K562 (cell line): ENCODE data around the gene ERVH48-1. TPM values are rescaled to one million over a fixed set of nuclear protein-coding genes. Genes with fewer than 3 reads are reported as not detected.
A peak's percentile ranks its signal among the peaks of the same experiment; 100 is the strongest.

Experiments
- ARHGAP35 ChIP-seq: fragments of 450-650 bp; IDR thresholded peaks from 2 replicates; pipeline ENCODE4 v1.6.1; 2018; ENCODE audit not compliant: partially characterized antibody
- ARID2 ChIP-seq: fragments of 450-650 bp; IDR thresholded peaks from 2 replicates; pipeline ENCODE4 v1.6.1; 2017; ENCODE audit warnings: antibody characterized with exemption, mild to moderate bottlenecking
- BRD9 ChIP-seq: fragments of 450-650 bp; IDR thresholded peaks from 2 replicates; pipeline ENCODE4 v1.6.1; 2018; ENCODE audit warnings: low read depth; ENCODE audit not compliant: partially characterized antibody
- CEBPB ChIP-seq: fragments of 450-650 bp; IDR thresholded peaks from 2 replicates; pipeline ENCODE4 v1.6.1; 2016; ENCODE audit warnings: missing genetic modification characterization, missing compliant biosample characterization
- DACH1 ChIP-seq: fragments of 450-650 bp; IDR thresholded peaks from 2 replicates; pipeline ENCODE4 v1.6.1; 2018; ENCODE audit not compliant: partially characterized antibody
- GATAD2A ChIP-seq: fragments of 450-650 bp; IDR thresholded peaks from 2 replicates; pipeline ENCODE4 v1.6.1; 2017
- JUND ChIP-seq, 2 experiments: IDR thresholded peaks; 2 replicates in 1 of 2; 3 replicates in 1 of 2; pipeline ENCODE4 v1.6.1; 2011; ENCODE audit warnings: borderline replicate concordance in 2 of 2, low read depth in 2 of 2, low read length in 2 of 2, improper control_type of control experiment in 1 of 2, missing biosample characterization in 1 of 2, missing genetic modification characterization in 1 of 2, missing genetic modification reagents in 1 of 2
- NR2C2 ChIP-seq, 2 experiments: fragments of 200-800 bp in 1 of 2; sonication (Bioruptor generic) in 1 of 2; sonication (generic) in 1 of 2; formaldehyde crosslinking in 1 of 2; IDR thresholded peaks; 2 replicates each; pipeline versions ENCODE4 v1.6.1 to v1.8.0; 2016 to 2022; ENCODE audit warnings: mild to moderate bottlenecking in 1 of 2, missing compliant biosample characterization in 1 of 2, missing genetic modification characterization in 1 of 2, missing genetic modification reagents in 1 of 2
- POLR3A ChIP-seq: IDR thresholded peaks from 2 replicates; pipeline ENCODE4 v1.6.1; 2011; ENCODE audit warnings: borderline replicate concordance, mild to moderate bottlenecking, moderate library complexity; ENCODE audit not compliant: insufficient read length, insufficient read depth; ENCODE audit errors: extremely low read depth
- SP1 ChIP-seq: sonication (generic); formaldehyde crosslinking; IDR thresholded peaks from 2 replicates; pipeline ENCODE4 v1.8.1; 2022; ENCODE audit warnings: mild to moderate bottlenecking, missing genetic modification reagents
- SRSF7 ChIP-seq: fragments of 200-400 bp; formaldehyde crosslinking; optimal IDR thresholded peaks from 2 replicates; pipeline ENCODE3; 2017; ENCODE audit warnings: mild to moderate bottlenecking, low read depth, low read length
- ZC3H8 ChIP-seq: fragments of 450-650 bp; IDR thresholded peaks from 2 replicates; pipeline ENCODE4 v1.6.1; 2017
- ZFX ChIP-seq: sonication (generic); formaldehyde crosslinking; IDR thresholded peaks from 2 replicates; pipeline ENCODE4 v1.8.0; 2022; ENCODE audit warnings: mild to moderate bottlenecking, missing genetic modification reagents, moderate library complexity
- ZNF24 ChIP-seq: fragments of 450-650 bp; IDR thresholded peaks from 2 replicates; pipeline ENCODE4 v1.6.1; 2016
- ZNF444 ChIP-seq: fragments of 250-450 bp; sonication (Bioruptor Pico); IDR thresholded peaks from 2 replicates; pipeline ENCODE4 v1.4.0; 2020; ENCODE audit warnings: mild to moderate bottlenecking, moderate library complexity
- ZZZ3 ChIP-seq: fragments of 450-650 bp; IDR thresholded peaks from 2 replicates; pipeline ENCODE4 v1.6.1; 2016; ENCODE audit warnings: antibody characterized with exemption, mild to moderate bottlenecking, moderate library complexity
- polyA plus RNA-seq, 8 experiments: library from polyadenylated mRNA; depleted of rRNA in 4 of 8; stranded (reverse) in 5 of 8; unstranded in 3 of 8; fragments of >200 nt; fragmentation: Nextera tagmentation in 2 of 8; fragmentation: Illumina TruSeq in 1 of 8; extraction: Ambion mirVana in 2 of 8; extraction: Trizol in 1 of 8; gene quantifications; 2 replicates each; pipeline versions ENCODE4 v1.2.1 to v1.2.3, GENCODE V29; 2011 to 2014; ENCODE audit warnings: inconsistent platforms in 1 of 8, missing spikeins in 1 of 8
- total RNA-seq, 7 experiments: library from RNA; depleted of rRNA in 6 of 7; stranded (reverse); fragments of >200 nt in 6 of 7; fragmentation: Illumina TruSeq in 2 of 7; extraction: Trizol in 2 of 7; gene quantifications; 2 replicates each; pipeline versions ENCODE4 v1.2.1 to v1.2.3, GENCODE V29; 2011 to 2021; ENCODE audit warnings: low replicate concordance in 1 of 7
- TF ChIP-seq, protein P1 (sequence below): fragments of 250-450 bp; sonication (Bioruptor Pico); IDR thresholded peaks from 2 replicates; pipeline ENCODE4 v1.5.0; 2020; ENCODE audit warnings: mild to moderate bottlenecking, borderline replicate concordance
- TF ChIP-seq, protein P2 (sequence below): fragments of 450-650 bp; IDR thresholded peaks from 2 replicates; pipeline ENCODE4 v1.7.1; 2018; ENCODE audit warnings: mild to moderate bottlenecking, low read depth; ENCODE audit not compliant: partially characterized antibody
- TF ChIP-seq, protein P3 (sequence below): fragments of 450-650 bp; formaldehyde crosslinking; IDR thresholded peaks from 2 replicates; pipeline ENCODE4 v1.4.0; 2022; ENCODE audit warnings: missing genetic modification characterization
- TF ChIP-seq, protein P4 (sequence below): fragments of 450-650 bp; formaldehyde crosslinking; IDR thresholded peaks from 2 replicates; pipeline ENCODE4 v1.4.0; 2022; ENCODE audit warnings: missing genetic modification characterization

The ERVH48-1 gene
- total and polyA plus RNA-seq, 9 of the 15 experiments (the other 6 are each of a cell fraction or from before 2014, with no cell fraction given): 0.08 to 0.49 (median 0.16) TPM; not detected in 3

DNA sequence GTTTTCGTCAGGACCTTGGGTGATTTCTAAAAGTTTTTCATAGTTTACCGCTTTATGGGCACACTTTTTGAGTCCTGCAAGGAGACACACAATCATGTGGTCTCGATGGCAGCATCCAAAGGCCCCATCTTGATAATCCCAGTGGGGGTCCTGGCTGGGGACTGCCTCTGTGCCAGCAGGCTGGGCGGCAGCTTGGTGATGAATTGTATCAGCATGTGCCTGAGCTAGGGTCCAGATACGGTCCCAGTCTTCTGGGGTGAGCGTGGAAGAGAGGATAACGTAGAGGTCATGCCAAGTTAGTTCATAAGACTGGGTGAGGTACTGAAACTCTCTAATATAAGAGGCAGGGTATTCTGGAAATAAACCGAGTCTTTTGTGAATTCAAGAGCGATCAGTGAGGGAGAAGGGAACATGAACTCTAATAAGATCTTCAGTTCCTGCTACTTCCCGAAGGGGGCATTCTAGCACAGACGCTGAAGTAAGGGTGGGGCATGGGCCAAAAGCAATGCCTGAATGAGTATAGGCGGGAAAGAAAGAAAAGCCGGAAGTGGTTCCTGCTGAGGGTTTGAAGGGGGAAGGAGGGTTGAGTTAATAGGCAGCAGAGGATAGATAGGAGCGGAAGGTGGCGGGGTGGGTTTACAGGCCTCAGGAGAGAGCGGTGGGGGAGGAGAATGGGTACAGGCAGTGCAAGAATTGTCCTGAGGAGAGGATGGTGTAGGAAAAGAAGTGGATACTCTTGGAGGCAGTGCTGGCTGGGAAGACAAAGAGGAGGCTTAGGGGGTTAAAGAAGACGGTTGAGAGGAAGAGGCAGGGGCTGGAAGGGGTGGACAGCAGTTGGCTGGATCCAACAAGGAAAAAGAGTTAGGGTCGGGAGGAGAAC is 1.6 kb downstream of the ERVH48-1 start (continued):
- TF ChIP-seq, protein P1, sequence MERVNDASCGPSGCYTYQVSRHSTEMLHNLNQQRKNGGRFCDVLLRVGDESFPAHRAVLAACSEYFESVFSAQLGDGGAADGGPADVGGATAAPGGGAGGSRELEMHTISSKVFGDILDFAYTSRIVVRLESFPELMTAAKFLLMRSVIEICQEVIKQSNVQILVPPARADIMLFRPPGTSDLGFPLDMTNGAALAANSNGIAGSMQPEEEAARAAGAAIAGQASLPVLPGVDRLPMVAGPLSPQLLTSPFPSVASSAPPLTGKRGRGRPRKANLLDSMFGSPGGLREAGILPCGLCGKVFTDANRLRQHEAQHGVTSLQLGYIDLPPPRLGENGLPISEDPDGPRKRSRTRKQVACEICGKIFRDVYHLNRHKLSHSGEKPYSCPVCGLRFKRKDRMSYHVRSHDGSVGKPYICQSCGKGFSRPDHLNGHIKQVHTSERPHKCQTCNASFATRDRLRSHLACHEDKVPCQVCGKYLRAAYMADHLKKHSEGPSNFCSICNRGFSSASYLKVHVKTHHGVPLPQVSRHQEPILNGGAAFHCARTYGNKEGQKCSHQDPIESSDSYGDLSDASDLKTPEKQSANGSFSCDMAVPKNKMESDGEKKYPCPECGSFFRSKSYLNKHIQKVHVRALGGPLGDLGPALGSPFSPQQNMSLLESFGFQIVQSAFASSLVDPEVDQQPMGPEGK (CRISPR knock-in tag): no peak
- no peak for TF ChIP-seq POLR3A
- peak; percentile 76; the same call in 1 of the 2 replicates for TF ChIP-seq ZC3H8
- TF ChIP-seq SRSF7: no peak
- TF ChIP-seq JUND (IDR thresholded peaks at IDR 0.05; ENCODE audit: borderline replicate concordance, low read depth, low read length): peak; percentile 61; the same call in 1 of the 2 replicates
- TF ChIP-seq JUND (tag; IDR thresholded peaks at IDR 0.05; ENCODE audit: borderline replicate concordance, low read depth, low read length): peak; percentile 62; the same call in 1 of the 3 replicates
- TF ChIP-seq NR2C2 (CRISPR knock-in tag; IDR thresholded peaks at IDR 0.05): no peak
- TF ChIP-seq NR2C2 (tag; IDR thresholded peaks at IDR 0.05): peak; percentile 73
- peak; percentile 50; the same call in 1 of the 2 replicates for TF ChIP-seq ZNF24
- peak; percentile 70 for TF ChIP-seq DACH1
- peak; percentile 75 for TF ChIP-seq SP1 (CRISPR knock-in tag)
- TF ChIP-seq GATAD2A: peak; percentile 90
- TF ChIP-seq, protein P2, sequence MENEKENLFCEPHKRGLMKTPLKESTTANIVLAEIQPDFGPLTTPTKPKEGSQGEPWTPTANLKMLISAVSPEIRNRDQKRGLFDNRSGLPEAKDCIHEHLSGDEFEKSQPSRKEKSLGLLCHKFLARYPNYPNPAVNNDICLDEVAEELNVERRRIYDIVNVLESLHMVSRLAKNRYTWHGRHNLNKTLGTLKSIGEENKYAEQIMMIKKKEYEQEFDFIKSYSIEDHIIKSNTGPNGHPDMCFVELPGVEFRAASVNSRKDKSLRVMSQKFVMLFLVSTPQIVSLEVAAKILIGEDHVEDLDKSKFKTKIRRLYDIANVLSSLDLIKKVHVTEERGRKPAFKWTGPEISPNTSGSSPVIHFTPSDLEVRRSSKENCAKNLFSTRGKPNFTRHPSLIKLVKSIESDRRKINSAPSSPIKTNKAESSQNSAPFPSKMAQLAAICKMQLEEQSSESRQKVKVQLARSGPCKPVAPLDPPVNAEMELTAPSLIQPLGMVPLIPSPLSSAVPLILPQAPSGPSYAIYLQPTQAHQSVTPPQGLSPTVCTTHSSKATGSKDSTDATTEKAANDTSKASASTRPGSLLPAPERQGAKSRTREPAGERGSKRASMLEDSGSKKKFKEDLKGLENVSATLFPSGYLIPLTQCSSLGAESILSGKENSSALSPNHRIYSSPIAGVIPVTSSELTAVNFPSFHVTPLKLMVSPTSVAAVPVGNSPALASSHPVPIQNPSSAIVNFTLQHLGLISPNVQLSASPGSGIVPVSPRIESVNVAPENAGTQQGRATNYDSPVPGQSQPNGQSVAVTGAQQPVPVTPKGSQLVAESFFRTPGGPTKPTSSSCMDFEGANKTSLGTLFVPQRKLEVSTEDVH: peak; percentile 97
- peak; percentile 99 for TF ChIP-seq BRD9
- TF ChIP-seq, protein P3, sequence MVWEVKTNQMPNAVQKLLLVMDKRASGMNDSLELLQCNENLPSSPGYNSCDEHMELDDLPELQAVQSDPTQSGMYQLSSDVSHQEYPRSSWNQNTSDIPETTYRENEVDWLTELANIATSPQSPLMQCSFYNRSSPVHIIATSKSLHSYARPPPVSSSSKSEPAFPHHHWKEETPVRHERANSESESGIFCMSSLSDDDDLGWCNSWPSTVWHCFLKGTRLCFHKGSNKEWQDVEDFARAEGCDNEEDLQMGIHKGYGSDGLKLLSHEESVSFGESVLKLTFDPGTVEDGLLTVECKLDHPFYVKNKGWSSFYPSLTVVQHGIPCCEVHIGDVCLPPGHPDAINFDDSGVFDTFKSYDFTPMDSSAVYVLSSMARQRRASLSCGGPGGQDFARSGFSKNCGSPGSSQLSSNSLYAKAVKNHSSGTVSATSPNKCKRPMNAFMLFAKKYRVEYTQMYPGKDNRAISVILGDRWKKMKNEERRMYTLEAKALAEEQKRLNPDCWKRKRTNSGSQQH (CRISPR knock-in tag): peak; percentile 95
- TF ChIP-seq, protein P4, sequence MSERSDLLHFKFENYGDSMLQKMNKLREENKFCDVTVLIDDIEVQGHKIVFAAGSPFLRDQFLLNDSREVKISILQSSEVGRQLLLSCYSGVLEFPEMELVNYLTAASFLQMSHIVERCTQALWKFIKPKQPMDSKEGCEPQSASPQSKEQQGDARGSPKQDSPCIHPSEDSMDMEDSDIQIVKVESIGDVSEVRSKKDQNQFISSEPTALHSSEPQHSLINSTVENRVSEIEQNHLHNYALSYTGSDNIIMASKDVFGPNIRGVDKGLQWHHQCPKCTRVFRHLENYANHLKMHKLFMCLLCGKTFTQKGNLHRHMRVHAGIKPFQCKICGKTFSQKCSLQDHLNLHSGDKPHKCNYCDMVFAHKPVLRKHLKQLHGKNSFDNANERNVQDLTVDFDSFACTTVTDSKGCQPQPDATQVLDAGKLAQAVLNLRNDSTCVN: peak; percentile 96
- peak; percentile 70 for TF ChIP-seq ARHGAP35
- peak; percentile 38; the same call in 1 of the 2 replicates for TF ChIP-seq ZFX (CRISPR knock-in tag)
- TF ChIP-seq ZZZ3: peak; percentile 90
- TF ChIP-seq CEBPB (tag): no peak
- peak; percentile 96 for TF ChIP-seq ARID2
- no peak for TF ChIP-seq ZNF444 (CRISPR knock-in tag)
